HEK293 (cell line): ENCODE measurements around the gene KLHDC7B.
A peak's percentile ranks its signal among the peaks of the same experiment; 100 is the strongest.

Experiments used
- CTCF ChIA-PET: fragments of 350-600 bp; formaldehyde crosslinking; extraction: SDS; loops from one replicate; lab custom pipeline; 2021; ENCODE audit warnings: antibody characterized with exemption; lab: Yijun Ruan, JAX
- POLR2A ChIA-PET: fragments of 300-600 bp; formaldehyde crosslinking; extraction: SDS; loops from one replicate; lab custom pipeline; 2020; ENCODE audit warnings: antibody characterized with exemption, inconsistent platforms; lab: Yijun Ruan, JAX
- H3K27ac ChIP-seq: fragments of 200-500 bp; sonication (Bioruptor generic); 2 replicates; pipeline ENCODE4 v1.5.1; 2014; ENCODE audit warnings: low read depth, low read length, control low read depth, inconsistent platforms; ENCODE audit errors: extremely low read depth
- H3K36me3 ChIP-seq, 2 experiments: fragments of 200-500 bp in 1 of 2; sonication (Bioruptor generic) in 1 of 2; 1 replicate in 1 of 2; 2 replicates in 1 of 2; pipeline ENCODE4 v1.5.1; 2014 to 2017; ENCODE audit warnings: inconsistent platforms in 2 of 2, low read length in 2 of 2; ENCODE audit not compliant: control insufficient read depth in 2 of 2, insufficient read depth in 1 of 2
- H3K4me1 ChIP-seq: fragments of 200-500 bp; sonication (Bioruptor generic); 2 replicates; pipeline ENCODE4 v1.5.1; 2014; ENCODE audit warnings: mild to moderate bottlenecking, low read length, inconsistent platforms; ENCODE audit not compliant: control insufficient read depth, insufficient read depth
- H3K4me3 ChIP-seq: 2 replicates; pipeline ENCODE4 v1.5.1; 2011; ENCODE audit warnings: low read depth, mild to moderate bottlenecking, control low read depth, low read length, moderate library complexity
- H3K9me3 ChIP-seq: fragments of 200-500 bp; sonication (Bioruptor generic); 2 replicates; pipeline ENCODE4 v1.5.1; 2014; ENCODE audit warnings: low read depth, low read length, inconsistent platforms; ENCODE audit not compliant: control insufficient read depth, insufficient read depth
- CTCF ChIP-seq: fragments of 450-650 bp; formaldehyde crosslinking; IDR thresholded peaks from 2 replicates; pipeline ENCODE4 v1.5.1; 2016; ENCODE audit warnings: missing biosample characterization, missing genetic modification characterization
- GLIS1 ChIP-seq: fragments of 450-650 bp; formaldehyde crosslinking; IDR thresholded peaks from 2 replicates; pipeline ENCODE4 v1.5.1; 2016; ENCODE audit warnings: missing biosample characterization, missing genetic modification characterization
- KLF1 ChIP-seq: fragments of 450-650 bp; formaldehyde crosslinking; IDR thresholded peaks from 2 replicates; pipeline ENCODE4 v1.5.1; 2016; ENCODE audit warnings: missing biosample characterization, missing genetic modification characterization
- KLF8 ChIP-seq: fragments of 450-650 bp; formaldehyde crosslinking; IDR thresholded peaks from 2 replicates; pipeline ENCODE4 v1.5.1; 2016; ENCODE audit warnings: missing biosample characterization, missing genetic modification characterization
- PATZ1 ChIP-seq: fragments of 450-650 bp; formaldehyde crosslinking; IDR thresholded peaks from 2 replicates; pipeline ENCODE4 v1.5.1; 2016; ENCODE audit warnings: missing biosample characterization, missing genetic modification characterization
- PRDM1 ChIP-seq: fragments of 450-650 bp; formaldehyde crosslinking; IDR thresholded peaks from 2 replicates; pipeline ENCODE4; 2016; ENCODE audit warnings: missing biosample characterization, missing genetic modification characterization
- REST ChIP-seq: fragments of 450-650 bp; formaldehyde crosslinking; IDR thresholded peaks from 2 replicates; pipeline ENCODE4 v1.5.1; 2016; ENCODE audit warnings: missing biosample characterization, missing genetic modification characterization
- SP7 ChIP-seq: fragments of 450-650 bp; formaldehyde crosslinking; IDR thresholded peaks from 2 replicates; pipeline ENCODE4 v1.5.1; 2016; ENCODE audit warnings: missing biosample characterization, missing genetic modification characterization
- ZBTB21 ChIP-seq: fragments of 450-650 bp; formaldehyde crosslinking; IDR thresholded peaks from 2 replicates; pipeline ENCODE4 v1.5.1; 2017; ENCODE audit warnings: missing biosample characterization, missing genetic modification characterization
- ZBTB6 ChIP-seq: fragments of 450-650 bp; formaldehyde crosslinking; IDR thresholded peaks from 2 replicates; pipeline ENCODE4 v1.5.1; 2017; ENCODE audit warnings: missing biosample characterization, missing genetic modification characterization
- ZIC2 ChIP-seq: fragments of 450-650 bp; formaldehyde crosslinking; IDR thresholded peaks from 2 replicates; pipeline ENCODE4 v1.5.1; 2016; ENCODE audit warnings: missing biosample characterization, missing genetic modification characterization
- ZNF146 ChIP-seq: fragments of 450-650 bp; formaldehyde crosslinking; IDR thresholded peaks from 2 replicates; pipeline ENCODE4 v1.5.1; 2016; ENCODE audit warnings: missing biosample characterization, missing genetic modification characterization
- ZNF2 ChIP-seq: fragments of 450-650 bp; formaldehyde crosslinking; IDR thresholded peaks from 2 replicates; pipeline ENCODE4 v1.5.1; 2016; ENCODE audit warnings: missing biosample characterization, missing genetic modification characterization
- ZNF221 ChIP-seq: fragments of 450-650 bp; formaldehyde crosslinking; IDR thresholded peaks from 2 replicates; pipeline ENCODE4 v1.5.1; 2017; ENCODE audit warnings: missing biosample characterization, missing genetic modification characterization, borderline replicate concordance
- ZNF24 ChIP-seq: fragments of 450-650 bp; formaldehyde crosslinking; IDR thresholded peaks from 2 replicates; pipeline ENCODE4 v1.5.1; 2016; ENCODE audit warnings: missing biosample characterization, missing genetic modification characterization
- ZNF341 ChIP-seq: fragments of 450-650 bp; formaldehyde crosslinking; IDR thresholded peaks from 2 replicates; pipeline ENCODE4; 2016; ENCODE audit warnings: low read depth, missing biosample characterization, missing genetic modification characterization
- ZNF391 ChIP-seq: fragments of 450-650 bp; formaldehyde crosslinking; IDR thresholded peaks from 2 replicates; pipeline ENCODE4 v1.5.1; 2016; ENCODE audit warnings: low read depth, missing biosample characterization, missing genetic modification characterization, borderline replicate concordance
- ZNF449 ChIP-seq: fragments of 450-650 bp; formaldehyde crosslinking; IDR thresholded peaks from 2 replicates; pipeline ENCODE4 v1.5.1; 2017; ENCODE audit warnings: missing biosample characterization, mild to moderate bottlenecking, missing genetic modification characterization, moderate library complexity
- ZNF580 ChIP-seq: fragments of 450-650 bp; formaldehyde crosslinking; IDR thresholded peaks from 2 replicates; pipeline ENCODE4 v1.5.1; 2016; ENCODE audit warnings: missing biosample characterization, missing genetic modification characterization
- ZNF600 ChIP-seq: fragments of 450-650 bp; formaldehyde crosslinking; IDR thresholded peaks from 2 replicates; pipeline ENCODE4 v1.5.1; 2016; ENCODE audit warnings: missing biosample characterization, missing genetic modification characterization
- ZNF610 ChIP-seq: fragments of 450-650 bp; formaldehyde crosslinking; IDR thresholded peaks from 2 replicates; pipeline ENCODE4 v1.5.1; 2016; ENCODE audit warnings: missing biosample characterization, missing genetic modification characterization, borderline replicate concordance
- ZNF629 ChIP-seq: fragments of 450-650 bp; formaldehyde crosslinking; IDR thresholded peaks from 2 replicates; pipeline ENCODE4 v1.5.1; 2017; ENCODE audit warnings: missing biosample characterization, missing genetic modification characterization
- ZNF639 ChIP-seq: fragments of 450-650 bp; formaldehyde crosslinking; IDR thresholded peaks from 2 replicates; pipeline ENCODE4 v1.5.1; 2016; ENCODE audit warnings: missing biosample characterization, missing genetic modification characterization
- ZNF785 ChIP-seq: fragments of 450-650 bp; formaldehyde crosslinking; IDR thresholded peaks from 2 replicates; pipeline ENCODE4 v1.5.1; 2016; ENCODE audit warnings: missing biosample characterization, missing genetic modification characterization

KLHDC7B gene

GRCh38 chr22:50498322-50498890 is 47.3 kb upstream of the KLHDC7B start:
- ChIA-PET POLR2A (interaction anchor here (0.6 to 3.8 kb wide), 10 partner anchors 9 to 256 kb away, joined by 3 to 33 read pairs (median 4); partner anchors contain the start of genes CHKB, HDAC10, LMF2 and MIOX), CTCF (interaction anchor here (0.6 to 3.7 kb wide), 32 partner anchors 8 to 410 kb away, joined by 3 to 24 read pairs (median 4); partner anchors contain the start of genes ADM2, HDAC10, LMF2 and MIOX)
- no peak overlapping the region; the same call in 1 of the 2 replicates for H3K27ac ChIP-seq
- TF ChIP-seq REST (tag by site-specific recombination) (peak; percentile 95), CTCF (tag by site-specific recombination) (peak; percentile 80), ZNF639 (peak; percentile 51; the same call in 1 of the 2 replicates), ZNF600 (tag by site-specific recombination) (peak; percentile 78), ZBTB21 (no peak), ZNF629 (tag by site-specific recombination) (peak; percentile 36; the same call in 1 of the 2 replicates), ZNF449 (tag by site-specific recombination) (peak; percentile 84), ZNF610 (no peak), ZNF341 (tag by site-specific recombination) (peak; percentile 78), ZNF221 (tag by site-specific recombination) (no peak), PRDM1 (tag by site-specific recombination) (peak; percentile 38; the same call in 1 of the 2 replicates), ZNF391 (tag by site-specific recombination) (0 out of 2 replicates have a peak, but pooled peaks have one; percentile 17), ZNF146 (no peak), ZNF2 (tag by site-specific recombination) (peak; percentile 99), SP7 (peak; percentile 36; the same call in 1 of the 2 replicates), KLF8 (tag by site-specific recombination) (peak; percentile 56), ZBTB6 (peak; percentile 71; the same call in 1 of the 2 replicates), GLIS1 (tag by site-specific recombination) (peak; percentile 81), KLF1 (tag by site-specific recombination) (peak; percentile 31; the same call in 1 of the 2 replicates), ZNF580 (peak; percentile 18; the same call in 1 of the 2 replicates), ZIC2 (peak; percentile 40; the same call in 1 of the 2 replicates), PATZ1 (tag by site-specific recombination) (peak; percentile 46; the same call in 1 of the 2 replicates), ZNF24 (0 out of 2 replicates have a peak, but pooled peaks have one; percentile 48), ZNF785 (no peak)

More at GRCh38 chr22:50498322-50498890, 47.3 kb upstream of the KLHDC7B start:
- Histone ChIP-seq H3K36me3 (peaks cover 0 to 14% of the 10 kb centered on the region in 2 experiments; a peak in 1 of 3 replicates), H3K9me3 (no peaks in the 10 kb centered on the region), H3K4me1 (no peaks in the 10 kb centered on the region), H3K4me3 (no peak overlapping the region)
